HS-5 (cell line): Measurements from ENCODE around the gene JAG1.

Experiments used
- DNase-seq: peaks from one replicate; pipeline ENCODE4 v3.0.0-alpha.2; 2012; ENCODE audit warnings: low read depth

JAG1 gene

GRCh38 chr20:10673842-10674683 is at the start of gene JAG1:
TSS of gene JAG1 (minus strand) at chr20:10673999. CDS start at chr20:10673530, 469 bp downstream.
- DNase-seq = peak; percentile 74

- DNase-seq = no peak
Measured at GRCh38 chr20:10721976-10722375, 48.2 kb upstream of the JAG1 start.

- DNase-seq = no peak
Measured at GRCh38 chr20:10721137-10721896, 47.5 kb upstream of the JAG1 start.

- no peak for DNase-seq
Measured at GRCh38 chr20:10720565-10720964, 46.8 kb upstream of the JAG1 start.

GRCh38 chr20:10719740-10720385 is 46.1 kb upstream of the JAG1 start:
- DNase-seq = no peak

- no peak for DNase-seq
Measured at GRCh38 chr20:10718661-10719060, 44.9 kb upstream of the JAG1 start.

- no peak for DNase-seq
Measured at GRCh38 chr20:10716855-10717254, 43.1 kb upstream of the JAG1 start.

GRCh38 chr20:10715035-10715434 is 41.2 kb upstream of the JAG1 start:
- no peak for DNase-seq

GRCh38 chr20:10714236-10714975 is 40.6 kb upstream of the JAG1 start:
- no peak for DNase-seq

- no peak for DNase-seq
Measured at GRCh38 chr20:10713161-10713560, 39.4 kb upstream of the JAG1 start.

- DNase-seq = no peak
Measured at GRCh38 chr20:10711903-10712451, 38.2 kb upstream of the JAG1 start.

- DNase-seq = no peak
Measured at GRCh38 chr20:10710991-10711775, 37.4 kb upstream of the JAG1 start.

- no peak for DNase-seq
Measured at GRCh38 chr20:10709916-10710315, 36.1 kb upstream of the JAG1 start.

GRCh38 chr20:10708351-10709185 is 34.8 kb upstream of the JAG1 start:
- peak; percentile 62 for DNase-seq

- DNase-seq = no peak
Measured at GRCh38 chr20:10707791-10708190, 34.0 kb upstream of the JAG1 start.

GRCh38 chr20:10707068-10707467 is 33.3 kb upstream of the JAG1 start:
- no peak for DNase-seq

- DNase-seq = no peak
Measured at GRCh38 chr20:10706460-10706811, 32.6 kb upstream of the JAG1 start.

- no peak for DNase-seq
Measured at GRCh38 chr20:10705801-10706459, 32.1 kb upstream of the JAG1 start.

- no peak for DNase-seq
Measured at GRCh38 chr20:10701607-10702006, 27.8 kb upstream of the JAG1 start.

- no peak for DNase-seq
Measured at GRCh38 chr20:10699941-10700340, 26.1 kb upstream of the JAG1 start.
